Calu3 (cell line): ENCODE measurements around the gene EPX. TPM values are rescaled to one million over a fixed set of nuclear protein-coding genes. Genes with fewer than 3 reads are reported as not detected.

Experiments
- BruUV-seq: library from RNA; stranded (reverse); fragments of 400-500 nt; replicated peaks from 2 replicates; lab custom pipeline; 2021; lab: Mats Ljungman, UMichigan
- CTCF ChIA-PET: fragments of 300-600 bp; sonication (Branson Sonifier 250); formaldehyde crosslinking; loops from one replicate; lab custom pipeline; 2022; ENCODE audit warnings: antibody characterized with exemption; lab: Charles Lee
- DNase-seq: peaks from one replicate; pipeline ENCODE4 v3.0.0; 2022
- H3K27ac Mint-ChIP-seq: one replicate; pipeline ENCODE4 v1.8.0; 2022; ENCODE audit warnings: mixed read lengths; ENCODE audit not compliant: unreplicated experiment
- H3K27me3 Mint-ChIP-seq: one replicate; pipeline ENCODE4 v1.8.0; 2022; ENCODE audit warnings: mixed read lengths; ENCODE audit not compliant: unreplicated experiment
- H3K36me3 Mint-ChIP-seq: one replicate; pipeline ENCODE4 v1.8.0; 2022; ENCODE audit warnings: mild to moderate bottlenecking, moderate library complexity, mixed read lengths; ENCODE audit not compliant: insufficient read depth, unreplicated experiment
- H3K4me1 Mint-ChIP-seq: one replicate; pipeline ENCODE4 v1.8.0; 2022; ENCODE audit warnings: mild to moderate bottlenecking, low read depth, mixed read lengths; ENCODE audit not compliant: unreplicated experiment
- H3K4me3 Mint-ChIP-seq: one replicate; pipeline ENCODE4 v1.8.0; 2022; ENCODE audit warnings: mild to moderate bottlenecking, low read depth, moderate library complexity, mixed read lengths; ENCODE audit not compliant: unreplicated experiment
- H3K9me3 Mint-ChIP-seq: one replicate; pipeline ENCODE4 v1.8.0; 2022; ENCODE audit warnings: low read depth, mixed read lengths; ENCODE audit not compliant: unreplicated experiment
- CTCF ChIP-seq: fragments of 200-600 bp; IDR thresholded peaks from one replicate; pipeline ENCODE4 v1.8.0; 2022; ENCODE audit warnings: antibody characterized with exemption; ENCODE audit not compliant: unreplicated experiment
- intact Hi-C: fragments of 100-400 bp; cut with micrococcal nuclease; formaldehyde crosslinking; loops from one replicate; pipeline ENCODE4 v1.10.0; 2022; ENCODE audit not compliant: unreplicated experiment
- total RNA-seq: library from RNA; stranded (reverse); gene quantifications from 2 replicates; pipeline ENCODE4 v1.2.3, GENCODE V29; 2022

The EPX gene
- total RNA-seq, 1 experiment from 2014 or later: not detected

- no peak overlapping the region for H3K4me3 Mint-ChIP-seq
- no peak for TF ChIP-seq CTCF
- H3K27me3 Mint-ChIP-seq: peaks cover 56% of the 10 kb centered on the region
- no peaks in the 10 kb centered on the region for H3K36me3 Mint-ChIP-seq
- DNase-seq: no peak
- CTCF ChIA-PET: no interaction called here
- peaks cover 12% of the 10 kb centered on the region for H3K4me1 Mint-ChIP-seq
- no TSS peak for BruUV-seq
- H3K27ac Mint-ChIP-seq: no peak overlapping the region
- H3K9me3 Mint-ChIP-seq: no peaks in the 10 kb centered on the region
- intact Hi-C loops: no loop called here
These were observed 35.2 kb downstream of the EPX start for GRCh38 chr17:58227733-58228132.

- no peak for TF ChIP-seq CTCF
- Mint-ChIP-seq H3K27me3 (peaks cover 57% of the 10 kb centered on the region), H3K27ac (no peak overlapping the region), H3K36me3 (no peaks in the 10 kb centered on the region), H3K9me3 (no peaks in the 10 kb centered on the region), H3K4me3 (no peak overlapping the region), H3K4me1 (peaks cover 12% of the 10 kb centered on the region)
- no peak for DNase-seq
- CTCF ChIA-PET: interaction anchor here (0.5 kb wide), 1 partner anchor 38 kb away, joined by 3 read pairs; no protein-coding TSS in a partner anchor
- no TSS peak for BruUV-seq
- intact Hi-C loops: no loop called here
These were observed 36.2 kb downstream of the EPX start for GRCh38 chr17:58228679-58229078.

- CTCF ChIA-PET: no interaction called here
- Mint-ChIP-seq H3K4me1 (peaks cover 5% of the 10 kb centered on the region), H3K27me3 (peaks cover 60% of the 10 kb centered on the region), H3K27ac (no peak overlapping the region), H3K9me3 (no peaks in the 10 kb centered on the region), H3K4me3 (no peak overlapping the region), H3K36me3 (no peaks in the 10 kb centered on the region)
- intact Hi-C loops: no loop called here
- TF ChIP-seq CTCF: no peak
- DNase-seq: no peak
- BruUV-seq: no TSS peak
These were observed 36.9 kb downstream of the EPX start for GRCh38 chr17:58229384-58229783.

GRCh38 chr17:58229881-58230280 lies 37.4 kb downstream of the EPX start:
- peaks cover 65% of the 10 kb centered on the region for H3K27me3 Mint-ChIP-seq
- H3K27ac Mint-ChIP-seq: no peak overlapping the region
- no TSS peak for BruUV-seq
- intact Hi-C loops: no loop called here
- no peak for TF ChIP-seq CTCF
- H3K4me1 Mint-ChIP-seq: peaks cover under 1% of the 10 kb centered on the region
- CTCF ChIA-PET: no interaction called here
- H3K9me3 Mint-ChIP-seq: no peaks in the 10 kb centered on the region
- H3K4me3 Mint-ChIP-seq: no peak overlapping the region
- H3K36me3 Mint-ChIP-seq: no peaks in the 10 kb centered on the region
- DNase-seq: no peak
